Frontal cortex (tissue), 4 donors: ENCODE measurements around the gene ERVH48-1. TPM values are rescaled to one million over a fixed set of nuclear protein-coding genes. Genes with fewer than 3 reads are reported as not detected.
"Not testable (repeated sequence)": the region's sequence is repeated elsewhere in the genome, so short reads cannot be mapped to it uniquely, and the experiment has no call there.

Experiments
- DNase-seq, 2 donors: peaks; one replicate each; pipeline ENCODE4 v3.0.0; 2012; ENCODE audit warnings: low spot score in 2 of 2
- FAIRE-seq: peaks from 2 replicates; lab custom pipeline; 2012; peaks lifted over from hg19 to GRCh38; lab: Jason Lieb, UNC
- total RNA-seq: library from RNA; depleted of rRNA; stranded (reverse); fragments of >200 nt; gene quantifications from one replicate; pipeline ENCODE4 v1.2.3, GENCODE V29; 2014
- donor health status: control.
- donor health status: control.
- donor health status: control.

The ERVH48-1 gene
- not detected for total RNA-seq

DNA sequence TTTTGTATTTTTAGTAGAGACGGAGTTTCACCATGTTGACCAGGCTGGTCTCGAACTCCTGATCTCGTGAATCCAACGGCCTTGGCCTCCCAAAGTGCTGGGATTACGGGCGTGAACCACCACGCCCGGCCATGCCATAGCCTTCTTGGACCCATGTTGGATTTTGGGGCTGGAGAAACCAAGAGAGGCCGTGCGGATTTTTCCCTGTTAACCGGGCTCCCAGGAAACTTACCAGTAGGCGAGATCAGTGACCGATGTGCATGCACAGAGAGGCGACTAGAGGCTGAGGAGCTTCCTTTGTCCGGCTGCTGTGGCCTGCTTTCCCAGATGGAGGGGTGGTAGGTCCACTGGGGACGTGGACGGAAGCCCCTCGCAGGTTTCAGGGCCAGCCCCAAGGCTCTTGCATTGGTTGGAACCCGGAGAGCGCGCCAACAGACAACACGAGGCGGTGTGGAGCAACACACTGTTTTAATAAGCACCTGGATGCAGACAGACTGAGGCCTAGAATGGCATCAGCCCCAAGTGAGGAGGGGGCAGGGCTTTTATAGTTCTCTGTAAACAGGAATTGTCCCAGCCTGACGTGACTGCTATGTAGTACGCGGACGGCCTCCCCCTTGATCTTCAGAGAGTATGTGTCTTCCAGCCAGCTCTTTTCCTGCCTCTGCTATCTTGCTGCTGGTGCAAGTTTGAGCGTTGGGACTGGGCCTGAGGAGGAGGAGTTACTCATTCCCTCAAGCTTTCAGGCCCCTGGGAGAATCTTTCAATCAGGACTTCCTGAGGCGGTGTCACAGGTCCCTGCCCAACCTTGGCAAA, at the start of gene ERVH48-1:
TSS of gene ERVH48-1 (minus strand) at position 517 of the 813 bp plus-strand sequence. CDS start 6,624 bp downstream, outside the sequence.
- DNase-seq (no peak), FAIRE-seq (no peak)

DNA sequence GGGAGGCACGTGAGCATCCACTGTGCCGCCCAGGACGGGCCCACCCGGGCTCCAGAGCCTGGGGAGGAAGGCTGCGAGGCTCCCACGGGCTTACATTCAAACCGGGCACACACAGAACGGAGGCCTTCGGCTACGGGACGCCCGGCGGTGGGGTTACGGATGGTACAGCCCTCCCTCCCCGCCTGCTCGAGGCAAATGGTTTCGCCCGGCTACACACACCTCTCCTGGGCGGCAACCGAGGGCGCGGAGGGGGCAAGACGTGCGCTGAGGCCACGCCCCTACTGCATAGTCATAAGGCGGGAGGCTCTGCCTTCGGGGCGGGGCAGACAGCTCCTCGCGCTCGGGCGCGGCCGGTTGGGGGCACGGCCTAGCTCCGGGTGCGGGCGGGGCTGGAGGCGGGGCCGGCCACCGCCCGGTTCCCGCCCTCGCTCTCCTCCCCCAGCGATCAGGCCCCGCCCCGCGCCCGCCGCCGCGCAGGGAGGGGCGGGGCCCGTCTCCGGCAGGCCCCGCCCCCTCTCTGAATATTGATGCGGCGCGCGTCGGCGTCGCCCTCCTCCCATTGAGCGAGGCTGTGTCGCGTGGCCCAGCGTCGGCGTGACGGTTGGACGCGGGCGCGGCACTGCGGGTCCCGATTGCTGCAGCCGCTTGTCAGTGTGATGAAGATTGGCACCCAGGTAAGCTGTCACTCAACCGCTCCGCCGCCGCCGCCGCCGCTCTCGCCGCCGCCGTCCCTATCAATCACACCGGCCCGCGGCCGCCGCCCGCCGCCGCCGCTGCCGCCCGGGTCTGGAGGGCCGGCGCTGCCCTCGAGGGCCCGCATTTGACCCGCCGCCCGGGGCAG, 48.8 kb upstream of the ERVH48-1 start, which contains the start of gene PKNOX1:
TSS of gene PKNOX1 (plus strand) at position 572 of the 841 bp plus-strand sequence. CDS start 29,820 bp downstream, outside the sequence.
- DNase-seq = peak; percentile 99
- FAIRE-seq = no peak

DNA sequence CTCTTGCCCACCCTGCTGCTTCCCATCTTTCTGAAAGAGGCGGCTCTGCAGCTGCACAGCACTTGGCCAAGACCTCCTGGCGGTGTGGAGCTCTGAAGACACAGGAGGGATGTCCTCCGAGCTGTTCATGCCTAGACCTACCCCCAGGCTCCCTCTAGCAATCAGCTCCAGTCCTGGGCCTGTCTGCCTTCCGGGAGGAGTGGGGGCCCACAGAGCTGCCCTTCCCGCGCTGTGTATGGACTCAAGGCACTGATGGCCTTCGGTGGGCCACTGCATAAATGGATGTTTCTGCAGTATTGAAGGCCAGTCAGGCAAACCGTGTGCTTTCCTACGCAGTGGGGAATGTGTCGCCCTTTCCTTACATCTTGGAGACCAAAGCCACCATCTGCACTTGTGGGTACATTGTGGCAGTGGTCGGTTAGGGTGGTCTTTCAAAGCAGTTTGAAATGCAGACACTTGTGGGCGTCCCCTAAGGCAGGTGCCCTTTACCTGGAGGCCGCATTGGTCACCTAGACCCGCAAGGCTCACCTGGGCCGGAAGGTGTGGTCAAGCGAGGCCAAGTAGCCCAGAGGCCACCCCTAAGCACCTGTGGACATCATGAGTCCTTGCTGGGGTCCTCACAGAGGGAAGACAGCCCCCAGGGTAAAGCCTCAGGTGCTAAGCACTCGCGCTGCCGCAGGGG, 48.0 kb upstream of the ERVH48-1 start:
- FAIRE-seq (no peak), DNase-seq (no peak)

DNA sequence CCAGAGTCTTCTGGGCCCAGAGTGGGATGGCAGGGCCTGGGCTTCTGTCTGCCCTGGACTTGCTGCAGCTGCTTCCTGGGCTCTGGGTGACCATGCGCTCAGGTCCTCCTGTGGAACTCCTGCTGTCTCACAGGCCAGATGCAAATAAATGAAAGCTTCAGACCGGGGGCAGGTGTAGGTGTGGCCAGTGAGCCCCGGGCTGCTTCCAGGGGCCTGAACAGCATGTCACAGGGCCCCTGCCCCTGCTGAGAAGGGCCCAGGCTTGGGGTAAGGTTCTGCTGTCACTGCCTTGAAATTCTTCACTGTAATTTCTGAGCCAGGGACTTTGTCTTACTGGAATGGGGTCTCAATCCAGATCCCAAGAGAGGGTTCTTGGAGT, 46.5 kb upstream of the ERVH48-1 start:
- FAIRE-seq (no peak), DNase-seq (no peak)

DNA sequence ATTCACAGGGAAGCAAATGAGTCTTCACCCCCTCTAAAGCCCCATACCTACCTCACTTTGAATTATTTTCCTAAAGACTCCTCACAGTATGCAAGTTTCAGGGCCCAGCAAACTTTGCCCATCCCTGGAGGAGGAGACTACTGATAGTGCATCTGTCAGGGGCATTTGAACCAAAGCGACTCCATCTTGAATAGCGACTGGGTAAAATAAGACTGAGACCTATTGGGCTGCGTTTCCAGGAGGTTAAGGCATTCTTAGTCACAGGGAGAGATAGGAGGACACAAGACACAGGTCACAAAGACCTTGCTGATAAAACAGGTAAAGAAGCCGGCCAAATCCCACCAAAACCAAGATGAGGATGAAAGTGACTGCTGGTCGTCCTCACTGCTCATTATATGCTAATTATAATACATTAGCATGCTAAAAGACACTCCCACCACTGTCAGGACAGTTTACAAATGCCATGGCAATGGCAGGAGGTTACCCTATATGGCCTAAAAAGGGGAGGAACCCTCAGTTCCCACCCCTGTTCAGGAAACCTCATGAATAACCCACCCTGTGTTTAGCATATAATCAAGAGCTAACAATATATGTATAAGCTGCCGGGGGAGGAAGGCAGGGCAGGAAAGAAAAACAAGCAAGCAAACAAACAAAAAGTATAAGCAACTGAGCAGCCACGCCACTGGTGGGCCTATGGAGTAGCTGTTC, 45.7 kb upstream of the ERVH48-1 start:
- DNase-seq (no peak), FAIRE-seq (no peak)

DNA sequence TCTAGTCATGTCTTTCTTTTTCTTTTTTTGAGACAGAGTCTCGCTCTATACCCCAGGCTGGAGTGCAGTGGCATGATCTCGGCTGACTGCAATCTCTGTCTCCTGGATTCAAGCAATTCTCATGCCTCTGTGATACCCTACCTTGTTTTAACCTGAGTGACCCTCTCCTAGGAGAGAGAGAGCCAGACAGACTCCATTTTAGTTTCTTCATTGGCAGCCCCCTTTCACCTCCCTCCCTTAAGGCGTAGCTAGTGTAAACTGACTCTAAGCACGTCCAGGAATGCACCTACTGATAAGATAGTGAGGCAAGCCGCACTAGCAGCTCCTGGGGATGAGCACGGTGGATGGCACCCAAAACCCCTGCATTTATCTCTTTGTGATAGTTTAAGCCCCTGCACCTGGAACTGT, 43.8 kb upstream of the ERVH48-1 start:
- no peak for DNase-seq
- FAIRE-seq = no peak

DNA sequence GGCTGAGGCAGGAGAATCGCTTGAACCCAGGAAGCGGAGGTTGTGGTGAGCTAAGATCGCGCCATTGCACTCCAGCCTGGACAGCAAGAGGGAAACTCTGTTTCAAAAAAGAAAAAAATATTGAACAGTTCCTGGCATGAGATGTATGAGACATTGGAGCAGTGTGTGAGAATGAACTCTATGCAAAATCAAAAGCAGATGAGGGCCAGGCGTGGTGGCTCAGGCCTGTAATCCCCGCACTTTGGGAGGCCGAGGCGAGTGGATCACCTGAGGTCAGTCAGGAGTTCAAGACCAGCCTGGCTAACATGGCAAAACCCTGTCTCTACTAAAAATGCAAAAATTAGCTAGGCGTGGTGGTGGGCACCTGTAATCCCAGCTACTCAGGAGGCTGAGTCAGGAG, 42.2 kb upstream of the ERVH48-1 start:
- not testable (repeated sequence) for DNase-seq, FAIRE-seq

DNA sequence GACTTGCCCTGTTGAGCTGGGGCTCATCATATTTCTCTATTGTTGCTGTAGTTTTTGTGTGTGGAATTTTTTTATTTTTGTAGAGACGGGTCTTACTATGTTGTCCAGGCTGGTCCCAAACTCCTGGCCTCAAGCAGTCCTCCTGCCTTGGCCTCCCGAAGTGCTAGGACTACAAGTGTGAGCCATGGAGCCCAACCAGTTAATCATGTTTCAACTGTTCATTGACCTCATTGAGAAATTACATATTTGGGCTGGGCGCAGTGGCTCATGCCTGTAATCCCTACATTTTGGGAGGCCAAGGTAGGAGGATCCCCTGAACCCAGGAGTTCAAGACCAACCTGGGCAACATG, 39.8 kb upstream of the ERVH48-1 start:
- no peak for DNase-seq
- FAIRE-seq = no peak

DNA sequence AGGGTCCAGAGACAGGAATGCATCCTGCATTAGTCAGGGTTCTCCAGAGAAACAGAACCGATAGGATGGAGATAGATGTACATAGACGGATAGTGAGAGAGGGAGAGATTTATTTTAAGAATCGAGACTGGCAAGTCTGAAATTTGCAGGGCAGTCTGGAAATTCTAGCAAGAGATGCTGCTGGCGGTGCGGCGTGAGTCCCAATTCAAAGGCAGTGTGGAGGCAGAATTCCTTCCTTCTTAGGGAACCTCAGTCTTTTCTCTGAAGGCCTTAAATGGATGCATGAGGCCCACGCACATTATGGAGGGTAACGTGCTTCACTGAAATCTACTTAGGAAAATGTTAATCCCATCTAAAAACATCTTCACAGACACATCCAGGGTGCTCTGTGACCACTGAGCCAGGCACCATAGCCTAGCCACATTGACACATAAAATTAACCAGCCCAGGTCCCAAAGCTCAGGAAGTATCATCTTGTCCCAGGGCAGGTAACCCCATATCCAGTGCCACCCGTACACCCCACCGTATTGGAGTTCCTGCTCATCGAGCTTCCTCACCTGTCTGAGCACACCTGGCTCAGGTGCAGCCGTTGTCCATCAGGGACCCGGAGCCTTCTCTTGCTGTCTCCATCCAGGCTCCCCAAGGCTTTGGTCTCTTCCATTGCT, 39.2 kb upstream of the ERVH48-1 start:
- DNase-seq (no peak), FAIRE-seq (no peak)

DNA sequence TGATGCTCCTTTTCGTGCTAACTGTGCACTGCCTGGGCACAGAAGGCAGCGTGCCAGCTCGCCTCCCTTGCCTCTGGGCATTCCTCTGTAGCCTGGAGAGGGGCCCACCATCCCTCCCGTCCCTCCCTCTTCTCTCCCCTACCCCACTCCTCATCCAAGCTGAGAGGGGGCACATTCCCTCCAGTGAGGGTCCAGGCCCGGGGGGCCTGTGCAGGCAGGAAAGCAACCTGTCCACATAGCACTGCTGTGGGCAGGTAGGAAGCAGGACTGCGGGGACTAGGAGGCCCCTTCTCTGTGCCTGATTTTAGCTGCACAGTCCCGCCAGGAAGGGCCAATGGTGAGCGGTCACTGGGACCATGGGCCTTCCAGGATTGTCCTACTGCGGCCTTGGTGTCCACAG, 38.7 kb upstream of the ERVH48-1 start:
- FAIRE-seq = no peak

DNA sequence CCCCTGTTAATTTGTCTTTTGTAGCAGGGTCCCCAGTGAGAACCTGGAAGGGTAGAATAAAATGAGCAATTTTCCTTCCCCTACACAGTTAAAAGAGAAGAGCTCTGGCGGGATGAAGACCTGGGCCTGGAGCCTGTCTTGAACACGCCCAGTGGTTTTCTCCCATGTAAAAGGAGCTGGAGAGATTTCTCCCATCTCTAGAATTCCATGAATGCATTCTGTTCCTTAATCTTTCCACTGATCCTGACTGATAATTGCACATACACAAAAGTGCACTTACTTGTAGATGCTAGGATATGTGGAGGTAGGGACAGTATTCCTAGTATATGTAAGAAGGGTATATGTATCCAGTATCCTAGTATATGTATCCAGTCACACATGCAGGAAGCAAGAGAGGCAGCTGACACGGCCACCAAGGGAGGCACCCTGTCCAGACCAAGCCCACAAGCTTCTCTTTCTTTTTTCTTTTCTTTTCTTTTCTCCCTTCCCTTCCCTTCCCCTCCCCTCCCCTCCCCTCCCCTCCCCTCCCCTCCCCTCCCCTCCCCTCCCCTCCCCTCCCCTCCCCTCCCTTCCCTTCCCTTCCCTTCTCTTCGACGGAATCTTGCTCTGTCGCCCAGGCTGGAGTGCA, 37.1 kb upstream of the ERVH48-1 start:
- DNase-seq (no peak), FAIRE-seq (no peak)

More for the DNA sequence above, 38.7 kb upstream of the ERVH48-1 start:
- no peak for DNase-seq

DNA sequence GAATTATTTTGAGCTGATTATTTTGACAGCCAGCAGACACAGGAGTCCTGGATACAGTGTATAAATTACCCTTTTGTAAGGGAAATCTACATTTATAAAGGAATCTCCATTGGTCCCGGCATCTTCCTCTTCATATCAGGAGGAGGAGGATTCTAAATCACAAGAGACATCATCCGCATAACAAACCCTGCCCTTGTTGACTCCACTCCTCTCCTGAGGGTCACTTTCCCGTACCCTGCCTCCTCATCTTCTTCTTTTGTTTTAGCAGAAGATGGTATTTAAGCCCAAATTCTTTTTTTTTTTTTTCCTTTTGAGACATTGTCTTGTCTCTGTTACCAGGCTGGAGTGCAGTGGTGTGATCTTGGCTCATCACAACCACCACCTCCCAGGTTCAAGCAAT, 34.3 kb upstream of the ERVH48-1 start:
- no peak for FAIRE-seq
- DNase-seq = no peak

DNA sequence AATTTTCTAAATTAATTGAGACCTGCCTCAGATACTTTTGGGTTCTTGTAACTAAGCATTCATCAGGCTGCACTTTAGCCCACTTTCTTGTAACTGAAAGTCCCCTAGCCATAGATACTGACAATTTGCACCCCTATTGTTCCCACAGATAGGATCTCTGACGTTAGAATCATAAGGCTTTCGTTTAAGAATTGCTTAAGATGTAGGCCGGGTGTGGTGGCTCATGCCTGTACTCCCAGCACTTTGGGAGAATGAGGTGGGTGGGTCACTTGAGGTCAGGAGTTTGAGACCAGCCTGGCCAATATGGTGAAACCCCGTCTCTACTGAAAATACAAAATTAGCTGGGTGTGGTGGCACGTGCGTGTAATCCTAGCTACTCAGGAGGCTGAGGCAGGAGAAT, 32.7 kb upstream of the ERVH48-1 start:
- DNase-seq, FAIRE-seq: not testable (repeated sequence)

DNA sequence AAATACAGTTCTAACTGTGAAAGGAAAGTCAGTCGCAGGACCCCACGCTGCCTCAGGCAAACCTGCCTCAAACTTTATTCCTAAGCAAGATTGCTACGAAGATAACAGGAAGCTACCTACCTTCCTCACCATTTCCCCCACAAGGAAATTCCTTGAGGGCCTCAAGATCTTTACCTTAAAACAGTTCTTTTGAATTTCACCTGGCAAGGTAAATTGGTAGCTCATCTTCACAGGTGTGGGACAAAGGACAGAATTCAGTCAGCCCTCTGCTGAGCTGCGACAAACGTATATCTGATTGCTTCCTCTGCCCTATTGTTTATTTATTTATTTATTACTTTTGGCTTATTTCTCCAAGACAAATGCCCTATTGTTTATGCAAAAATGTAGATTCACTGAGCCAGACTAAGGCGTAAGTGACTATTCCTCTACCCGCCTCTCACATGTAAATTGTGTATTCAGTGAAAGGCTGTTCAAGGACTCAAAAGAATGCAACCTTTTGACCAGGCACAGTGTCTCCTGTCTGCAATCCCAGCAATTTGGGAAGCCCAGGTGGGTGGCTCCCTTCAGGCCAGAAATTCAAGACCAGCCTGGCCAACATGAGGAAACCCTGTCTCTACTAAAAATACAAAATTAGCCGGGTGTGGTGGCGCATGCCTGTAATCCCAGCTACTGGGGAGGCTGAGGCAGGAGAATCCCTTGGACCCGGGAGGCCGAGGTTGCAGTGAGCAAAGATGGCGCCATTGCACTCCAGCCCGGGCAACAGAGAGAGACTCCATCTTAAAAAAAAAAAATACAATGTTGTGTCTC, 31.6 kb upstream of the ERVH48-1 start:
- FAIRE-seq = no peak

DNA sequence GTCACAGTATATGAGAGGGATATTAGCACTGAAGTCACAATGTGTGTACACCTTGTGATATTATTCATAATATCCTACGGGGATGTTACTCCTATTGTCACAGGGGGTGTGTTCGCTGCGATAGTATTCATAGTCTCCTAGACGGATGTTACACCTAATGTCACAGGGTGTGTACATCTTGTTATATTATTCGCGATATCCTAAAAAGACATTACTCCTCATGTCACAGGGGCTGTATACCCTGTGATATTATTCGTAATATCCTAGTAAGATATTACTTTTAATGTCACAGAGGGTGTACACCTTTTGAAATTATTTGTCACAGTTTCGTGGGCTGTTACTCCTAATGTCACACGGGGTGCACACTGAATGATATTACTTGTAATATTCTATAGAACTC, 25.8 kb upstream of the ERVH48-1 start:
- DNase-seq, FAIRE-seq: not testable (repeated sequence)

More for the DNA sequence above, 31.6 kb upstream of the ERVH48-1 start:
- DNase-seq = no peak

DNA sequence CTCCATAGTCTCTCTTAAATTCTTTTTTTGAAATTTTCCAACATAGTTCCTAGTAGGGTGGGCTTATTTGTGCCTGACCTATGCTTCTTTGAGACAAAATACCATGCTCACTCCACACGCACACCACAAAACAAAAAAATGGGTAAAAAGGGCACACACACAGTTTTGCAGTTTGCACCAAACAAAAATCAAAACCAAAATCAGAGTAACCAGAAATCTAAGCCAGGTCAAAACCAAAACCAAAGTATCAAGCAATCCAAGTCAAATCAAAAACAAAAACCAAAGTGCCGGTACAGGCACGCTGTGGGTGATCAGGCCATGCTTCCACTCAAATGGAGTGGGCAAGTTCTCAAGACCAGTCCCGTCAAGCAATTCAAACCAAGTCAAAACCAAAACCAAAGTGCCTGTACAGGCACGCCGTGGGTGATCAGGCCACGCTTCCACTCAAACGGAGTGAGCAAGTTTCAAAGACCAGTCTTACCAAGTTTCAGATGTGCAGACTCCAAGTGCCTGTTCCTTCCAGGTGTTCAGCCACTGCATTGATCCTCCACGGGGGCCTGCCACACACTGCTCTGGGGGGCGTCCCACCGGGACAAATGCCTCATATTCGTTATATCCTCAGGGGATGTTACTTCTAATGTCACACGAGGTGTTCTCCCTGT, 23.8 kb upstream of the ERVH48-1 start:
- not testable (repeated sequence) for DNase-seq, FAIRE-seq

DNA sequence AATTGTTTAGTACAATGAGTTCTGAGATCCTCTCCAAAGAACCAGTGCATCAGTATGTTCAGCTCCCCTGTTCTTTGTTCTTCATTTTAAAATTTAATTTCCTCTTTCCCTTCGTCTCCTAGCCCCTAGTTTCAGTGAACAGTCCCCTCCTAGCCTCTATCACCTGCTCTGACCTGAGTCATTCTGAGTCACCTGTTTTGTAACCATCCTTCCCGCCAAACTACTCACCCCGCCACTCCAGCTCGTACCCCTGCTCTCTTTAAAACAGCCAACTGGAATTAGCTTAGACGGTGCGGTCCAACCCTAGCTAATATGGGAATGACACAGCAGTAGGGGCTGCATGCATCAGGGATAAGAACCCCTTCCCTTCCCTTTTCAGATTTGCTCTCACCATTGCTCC, 16.8 kb upstream of the ERVH48-1 start:
- no peak for DNase-seq
- no peak for FAIRE-seq
